HFFc6 (cell line): ENCODE results near the gene KRTAP9-1. TPM values are rescaled to one million over a fixed set of nuclear protein-coding genes. Genes with fewer than 3 reads are reported as not detected.
"Not testable (repeated sequence)": the region's sequence is repeated elsewhere in the genome, so short reads cannot be mapped to it uniquely, and the experiment has no call there.

Source experiments
- DNase-seq: peaks from one replicate; pipeline ENCODE4 v3.0.0-alpha.2; 2018
- H3K27ac Mint-ChIP-seq: 2 replicates; pipeline ENCODE4 v1.8.0; 2020; ENCODE audit warnings: mild to moderate bottlenecking, mixed read lengths
- H3K27me3 Mint-ChIP-seq: 2 replicates; pipeline ENCODE4 v1.8.0; 2021; ENCODE audit warnings: mild to moderate bottlenecking, moderate library complexity, mixed read lengths; ENCODE audit not compliant: insufficient read depth
- H3K36me3 Mint-ChIP-seq: 2 replicates; pipeline ENCODE4 v1.8.0; 2021; ENCODE audit warnings: low read depth, mixed read lengths
- H3K4me1 Mint-ChIP-seq: 2 replicates; pipeline ENCODE4 v1.8.0; 2020; ENCODE audit warnings: low read depth, mixed read lengths
- H3K4me3 Mint-ChIP-seq: 2 replicates; pipeline ENCODE4 v1.8.0; 2020; ENCODE audit warnings: mild to moderate bottlenecking, moderate library complexity, mixed read lengths
- H3K9me3 Mint-ChIP-seq: 2 replicates; pipeline ENCODE4 v1.8.0; 2020; ENCODE audit warnings: mild to moderate bottlenecking, mixed read lengths
- CTCF ChIP-seq: fragments of 200-600 bp; sonication (generic); IDR thresholded peaks from 2 replicates; pipeline ENCODE4 v1.5.0; 2021; ENCODE audit warnings: antibody characterized with exemption, mild to moderate bottlenecking
- total RNA-seq, 6 experiments: library from RNA; stranded (reverse); fragmentation: NEBNext Ultra II Directional; extraction: Animal tissue kit (Norgen Biotek cat#: 25700); gene quantifications; 2 replicates in 1 of 6; 3 replicates in 5 of 6; pipeline ENCODE4 v1.2.3, GENCODE V29; 2021

Gene KRTAP9-1
- total RNA-seq, 6 experiments from 2014 or later = not detected

DNA sequence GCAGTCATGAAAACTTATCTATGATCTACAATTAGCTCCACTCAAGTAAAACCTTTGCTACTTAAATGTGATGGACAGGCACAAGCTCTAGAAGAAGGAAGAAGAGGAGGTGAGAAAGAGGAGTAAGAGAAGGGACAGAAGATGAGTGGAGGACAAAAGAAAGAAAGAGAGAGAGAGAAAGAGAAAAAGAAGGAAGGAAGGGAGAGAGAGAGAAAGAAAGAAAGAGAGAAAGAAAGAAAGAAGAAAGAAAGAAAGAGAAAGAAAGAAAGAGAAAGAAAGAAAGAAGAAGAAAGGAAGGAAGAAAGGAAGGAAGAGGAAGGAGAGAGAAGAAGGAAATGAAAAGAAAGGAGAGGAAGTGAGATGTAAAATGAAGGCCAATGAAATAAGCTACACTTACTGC, 40.4 kb downstream of the KRTAP9-1 start:
- TF ChIP-seq CTCF = no peak
- H3K4me1 Mint-ChIP-seq = peaks cover 6% of the 10 kb centered on the region; the same call in 1 of the 2 replicates
- H3K27me3 Mint-ChIP-seq = peaks cover 14% of the 10 kb centered on the region
- H3K4me3 Mint-ChIP-seq = no peak overlapping the region
- no peak overlapping the region for H3K27ac Mint-ChIP-seq
- no peaks in the 10 kb centered on the region for H3K9me3 Mint-ChIP-seq
- no peaks in the 10 kb centered on the region; the same call in 1 of the 2 replicates for H3K36me3 Mint-ChIP-seq
- DNase-seq = no peak

DNA sequence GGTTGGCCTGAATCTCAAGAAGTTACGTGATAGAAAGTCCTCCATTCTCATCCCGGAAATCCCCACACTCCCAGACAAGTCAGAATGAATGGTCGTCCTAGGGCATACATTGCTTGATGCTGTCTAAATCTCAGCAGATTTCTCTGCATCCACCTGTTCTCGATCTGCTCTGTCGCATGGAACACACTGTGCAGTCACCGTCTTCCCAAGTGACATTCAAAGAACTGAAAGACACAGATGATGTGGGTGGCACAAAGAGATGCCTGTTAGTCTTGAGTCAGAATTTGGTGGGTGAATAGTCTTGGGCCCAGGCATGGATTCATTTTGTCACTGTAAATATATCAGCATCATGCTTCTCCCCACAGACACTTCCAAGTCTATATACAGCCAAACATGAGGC, 42.0 kb downstream of the KRTAP9-1 start:
- peaks cover 6% of the 10 kb centered on the region; the same call in 1 of the 2 replicates for H3K4me1 Mint-ChIP-seq
- no peaks in the 10 kb centered on the region; the same call in 1 of the 2 replicates for H3K36me3 Mint-ChIP-seq
- no peak overlapping the region for H3K4me3 Mint-ChIP-seq
- no peaks in the 10 kb centered on the region for H3K9me3 Mint-ChIP-seq
- H3K27ac Mint-ChIP-seq = no peak overlapping the region
- no peak for TF ChIP-seq CTCF
- no peak for DNase-seq
- H3K27me3 Mint-ChIP-seq = peaks cover 17% of the 10 kb centered on the region

GRCh38 chr17:41232399-41233105, 42.9 kb downstream of the KRTAP9-1 start, which contains the start of gene KRTAP9-3:
Gene KRTAP9-3, plus strand, starts transcription at chr17:41232449. Its CDS starts 53 bp downstream, at chr17:41232502.
- H3K36me3 Mint-ChIP-seq, H3K4me3 Mint-ChIP-seq, H3K27ac Mint-ChIP-seq, H3K4me1 Mint-ChIP-seq, DNase-seq, H3K9me3 Mint-ChIP-seq: not testable (repeated sequence)
- peaks cover 23% of the 10 kb centered on the region for H3K27me3 Mint-ChIP-seq

DNA sequence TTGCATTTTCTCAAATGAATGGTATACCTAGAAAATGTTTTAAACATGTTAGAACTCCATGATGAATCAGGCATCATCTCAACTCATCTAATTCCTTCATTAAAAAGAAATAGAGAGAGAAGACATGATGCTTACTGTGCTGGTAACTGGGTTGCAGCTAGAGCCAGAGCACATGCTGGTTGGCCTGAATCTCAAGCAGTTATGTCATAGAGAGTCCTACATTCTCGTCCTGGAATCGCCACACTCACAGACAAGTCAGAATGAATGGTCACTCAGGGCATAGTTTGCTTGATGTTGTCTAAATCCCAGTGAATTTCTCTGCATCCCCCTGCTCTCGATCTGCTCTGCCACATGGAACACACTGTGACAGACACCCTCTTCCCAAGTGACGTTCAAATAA, 47.4 kb downstream of the KRTAP9-1 start:
- peaks cover 13% of the 10 kb centered on the region for H3K36me3 Mint-ChIP-seq
- not testable (repeated sequence) for H3K4me3 Mint-ChIP-seq, DNase-seq, H3K4me1 Mint-ChIP-seq, H3K27ac Mint-ChIP-seq
- H3K9me3 Mint-ChIP-seq = peaks cover 13% of the 10 kb centered on the region
- H3K27me3 Mint-ChIP-seq = peaks cover 31% of the 10 kb centered on the region

- DNase-seq, H3K27ac Mint-ChIP-seq, H3K4me3 Mint-ChIP-seq, H3K4me1 Mint-ChIP-seq: not testable (repeated sequence)
- peaks cover 29% of the 10 kb centered on the region for H3K27me3 Mint-ChIP-seq
- H3K9me3 Mint-ChIP-seq = peaks cover 13% of the 10 kb centered on the region
- peaks cover 18% of the 10 kb centered on the region for H3K36me3 Mint-ChIP-seq
These were observed 48.3 kb downstream of the KRTAP9-1 start, which contains the start of gene KRTAP9-8 for GRCh38 chr17:41237949-41238437. Gene KRTAP9-8, plus strand, starts transcription at chr17:41237999. Its CDS starts 53 bp downstream, at chr17:41238052.

Other genes with a start within 250 kb of the KRTAP9-1 start
- not detected for gene KRT39, start 222.9 kb upstream of the KRTAP9-1 start, total RNA-seq
- gene KRT40, start 205.6 kb upstream of the KRTAP9-1 start, total RNA-seq = not detected
- not detected for gene KRTAP3-3, start 195.7 kb upstream of the KRTAP9-1 start, total RNA-seq
- not detected for gene KRTAP3-2, start 190.0 kb upstream of the KRTAP9-1 start, total RNA-seq
- gene KRTAP3-1, start 180.8 kb upstream of the KRTAP9-1 start, total RNA-seq = 10 to 100 TPM in 1 of 6 experiments, 1 to 10 TPM in 5; 2.5 to 10.2 (median 3.3) TPM
- 100 to 1,000 TPM in 1 of 6 experiments, 10 to 100 TPM in 5; 61.6 to 114 (median 76.8) TPM for gene KRTAP1-5, start 162.7 kb upstream of the KRTAP9-1 start, total RNA-seq
- gene KRTAP1-4, start 159.7 kb upstream of the KRTAP9-1 start, total RNA-seq = not detected
- gene KRTAP1-3, start 155.0 kb upstream of the KRTAP9-1 start, total RNA-seq = not detected
- 1 to 10 TPM in 1 of 6 experiments, under 1 TPM in 5; 0.21 to 1.1 (median 0.50) TPM for gene KRTAP1-1, start 148.4 kb upstream of the KRTAP9-1 start, total RNA-seq
- gene KRTAP2-1, start 142.6 kb upstream of the KRTAP9-1 start, total RNA-seq = under 1 TPM in 1 of 6 experiments, not detected in 5; 0.38 TPM
- gene KRTAP2-2, start 134.7 kb upstream of the KRTAP9-1 start, total RNA-seq = under 1 TPM in 4 of 6 experiments, not detected in 2; 0.46 to 0.96 (median 0.53) TPM
- 100 to 1,000 TPM in 1 of 6 experiments, 10 to 100 TPM in 5; 30.3 to 105 (median 44.4) TPM for gene KRTAP2-3, start 129.8 kb upstream of the KRTAP9-1 start, total RNA-seq
- not detected for gene KRTAP2-4, start 124.0 kb upstream of the KRTAP9-1 start, total RNA-seq
- gene KRTAP4-7, start 105.7 kb upstream of the KRTAP9-1 start, total RNA-seq = not detected
- not detected for gene KRTAP4-8, start 91.7 kb upstream of the KRTAP9-1 start, total RNA-seq
- gene KRTAP4-16, start 87.7 kb upstream of the KRTAP9-1 start, total RNA-seq = not detected
- under 1 TPM in 2 of 6 experiments, not detected in 4; 0.85 to 0.90 TPM for gene KRTAP4-9, start 84.5 kb upstream of the KRTAP9-1 start, total RNA-seq
- not detected for gene KRTAP4-11, start 71.5 kb upstream of the KRTAP9-1 start, total RNA-seq
- gene KRTAP4-12, start 65.7 kb upstream of the KRTAP9-1 start, total RNA-seq = 1 to 10 TPM; 6.1 to 8.4 (median 6.7) TPM
- gene KRTAP4-6, start 49.3 kb upstream of the KRTAP9-1 start, total RNA-seq = not detected
- not detected for gene KRTAP4-5, start 40.1 kb upstream of the KRTAP9-1 start, total RNA-seq
- gene KRTAP4-4, start 29.1 kb upstream of the KRTAP9-1 start, total RNA-seq = not detected
- gene KRTAP4-3, start 21.7 kb upstream of the KRTAP9-1 start, total RNA-seq = not detected
- gene KRTAP4-2, start 11.7 kb upstream of the KRTAP9-1 start, total RNA-seq = not detected
- not detected for gene KRTAP4-1, start 5.0 kb upstream of the KRTAP9-1 start, total RNA-seq
- not detected for gene KRTAP9-2, start 36.8 kb downstream of the KRTAP9-1 start, total RNA-seq
- gene KRTAP9-3, start 42.6 kb downstream of the KRTAP9-1 start, total RNA-seq = not detected
- not detected for gene KRTAP9-8, start 48.1 kb downstream of the KRTAP9-1 start, total RNA-seq
- not detected for gene KRTAP9-4, start 59.8 kb downstream of the KRTAP9-1 start, total RNA-seq
- gene KRTAP9-9, start 65.5 kb downstream of the KRTAP9-1 start, total RNA-seq = not detected
- gene KRTAP9-6, start 75.5 kb downstream of the KRTAP9-1 start, total RNA-seq = not detected
- not detected for gene KRTAP9-7, start 85.8 kb downstream of the KRTAP9-1 start, total RNA-seq
- not detected for gene KRTAP29-1, start 113.0 kb downstream of the KRTAP9-1 start, total RNA-seq
- gene KRTAP16-1, start 119.4 kb downstream of the KRTAP9-1 start, total RNA-seq = not detected
- gene KRTAP17-1, start 125.8 kb downstream of the KRTAP9-1 start, total RNA-seq = not detected
- gene KRT33A, start 160.9 kb downstream of the KRTAP9-1 start, total RNA-seq = not detected
- 1 to 10 TPM in 2 of 6 experiments, under 1 TPM in 4; 0.75 to 2.5 (median 0.96) TPM for gene KRT33B, start 179.9 kb downstream of the KRTAP9-1 start, total RNA-seq
- 100 to 1,000 TPM in 2 of 6 experiments, 10 to 100 TPM in 4; 58.8 to 247 (median 71.3) TPM for gene KRT34, start 192.4 kb downstream of the KRTAP9-1 start, total RNA-seq
- gene KRT31, start 207.7 kb downstream of the KRTAP9-1 start, total RNA-seq = under 1 TPM in 2 of 6 experiments, not detected in 4; 0.09 to 0.14 TPM
- gene KRT37, start 234.7 kb downstream of the KRTAP9-1 start, total RNA-seq = not detected